PC-3 (cell line): Measurements from ENCODE around the gene FUT4.

Source experiments
- CTCF ChIP-seq: fragments of 300-600 bp; sonication (generic); conservative IDR thresholded peaks from 2 replicates; pipeline ENCODE4 v1.5.1; 2017; ENCODE audit warnings: antibody characterized with exemption, low read depth, mild to moderate bottlenecking, low read length
- EZH2 ChIP-seq: fragments of 300-600 bp; sonication (generic); IDR thresholded peaks from one replicate; pipeline ENCODE4 v1.6.1; 2017; ENCODE audit warnings: antibody characterized with exemption, mild to moderate bottlenecking, low read length; ENCODE audit not compliant: unreplicated experiment
- EZH2phosphoT487 ChIP-seq: fragments of 300-600 bp; sonication (generic); IDR thresholded peaks from 2 replicates; pipeline ENCODE4 v1.6.1; 2018; ENCODE audit warnings: mild to moderate bottlenecking, antibody characterized with exemption, low read length, borderline replicate concordance

GRCh38 chr11:94563848-94564467 is 20.2 kb downstream of the FUT4 start:
- no peak for TF ChIP-seq CTCF
- no peak for TF ChIP-seq EZH2phosphoT487
- TF ChIP-seq EZH2, result no peak
